Endodermal cell (in vitro differentiated cells): ENCODE results near the gene R3HCC1L. TPM values are rescaled to one million over a fixed set of nuclear protein-coding genes. Genes with fewer than 3 reads are reported as not detected.
"Not testable (repeated sequence)": the region's sequence is repeated elsewhere in the genome, so short reads cannot be mapped to it uniquely, and the experiment has no call there.

Experiments used
- DNase-seq: peaks from one replicate; pipeline ENCODE4 v3.0.0-alpha.2; 2017
- H3K27ac ChIP-seq: 2 replicates; pipeline ENCODE4 v1.5.1; 2013; ENCODE audit warnings: mild to moderate bottlenecking, low read depth, low read length, moderate library complexity
- H3K27me3 ChIP-seq: 2 replicates; pipeline ENCODE4 v1.6.1; 2013; ENCODE audit warnings: mild to moderate bottlenecking, low read length, moderate library complexity; ENCODE audit not compliant: insufficient read depth, control insufficient read depth, poor library complexity, severe bottlenecking
- H3K36me3 ChIP-seq: 2 replicates; pipeline ENCODE4 v1.7.0; 2013; ENCODE audit warnings: mild to moderate bottlenecking, low read length, moderate library complexity; ENCODE audit not compliant: control insufficient read depth, insufficient read depth
- H3K4me1 ChIP-seq: one replicate; pipeline ENCODE4 v1.7.0; 2013; ENCODE audit warnings: low read length; ENCODE audit not compliant: control insufficient read depth, insufficient read depth
- H3K4me3 ChIP-seq: 2 replicates; pipeline ENCODE4 v1.5.1; 2013; ENCODE audit warnings: mild to moderate bottlenecking, low read length, moderate library complexity
- H3K9ac ChIP-seq: 2 replicates; pipeline ENCODE4 v1.6.1; 2013; ENCODE audit warnings: mild to moderate bottlenecking, low read length, moderate library complexity; ENCODE audit not compliant: poor library complexity, severe bottlenecking; ENCODE audit errors: extremely low read depth
- H3K9me3 ChIP-seq: 2 replicates; pipeline ENCODE4 v1.6.1; 2013; ENCODE audit warnings: mild to moderate bottlenecking, low read length, moderate library complexity; ENCODE audit not compliant: control insufficient read depth
- H3K27ac Mint-ChIP-seq: 2 replicates; pipeline ENCODE4 v1.8.0; 2020; ENCODE audit warnings: mixed read lengths
- H3K27me3 Mint-ChIP-seq: 2 replicates; pipeline ENCODE4 v1.8.0; 2021; ENCODE audit warnings: mild to moderate bottlenecking, mixed read lengths; ENCODE audit not compliant: insufficient read depth
- H3K36me3 Mint-ChIP-seq: 2 replicates; pipeline ENCODE4 v1.8.0; 2020; ENCODE audit warnings: low read depth, mixed read lengths
- H3K4me1 Mint-ChIP-seq: 2 replicates; pipeline ENCODE4 v1.8.0; 2020; ENCODE audit warnings: mixed read lengths
- H3K4me3 Mint-ChIP-seq: 2 replicates; pipeline ENCODE4 v1.8.0; 2020; ENCODE audit warnings: mild to moderate bottlenecking, moderate library complexity, mixed read lengths
- H3K9me3 Mint-ChIP-seq: 2 replicates; pipeline ENCODE4 v1.8.0; 2020; ENCODE audit warnings: mild to moderate bottlenecking, mixed read lengths
- WGBS, 2 experiments: methylation state at CpG; one replicate each; pipeline versions ENCODE4 v1.1.5 to v1.1.7; 2013; ENCODE audit warnings: missing lambda C conversion rate in 2 of 2, mixed read lengths in 1 of 2; ENCODE audit not compliant: insufficient coverage in 1 of 2, insufficient read length in 1 of 2; 5-methylcytosine and 5-hydroxymethylcytosine counted together
- total RNA-seq, 2 donors: library from RNA; stranded (reverse); fragmentation: NEBNext Ultra II Directional in 1 of 2; extraction: Animal tissue kit (Norgen Biotek cat#: 25700) in 1 of 2; gene quantifications; 2 replicates in 1 of 2; 3 replicates in 1 of 2; pipeline ENCODE4 v1.2.1, GENCODE V29; 2021
- TF ChIP-seq, protein P1 (sequence below): fragments of 200-600 bp; sonication (generic); conservative IDR thresholded peaks from 2 replicates; pipeline ENCODE4 v1.5.0; 2021; ENCODE audit warnings: antibody characterized with exemption, mild to moderate bottlenecking

Gene R3HCC1L
- total RNA-seq, 2 donors from 2014 or later: 16.1 to 18.1 TPM

DNA sequence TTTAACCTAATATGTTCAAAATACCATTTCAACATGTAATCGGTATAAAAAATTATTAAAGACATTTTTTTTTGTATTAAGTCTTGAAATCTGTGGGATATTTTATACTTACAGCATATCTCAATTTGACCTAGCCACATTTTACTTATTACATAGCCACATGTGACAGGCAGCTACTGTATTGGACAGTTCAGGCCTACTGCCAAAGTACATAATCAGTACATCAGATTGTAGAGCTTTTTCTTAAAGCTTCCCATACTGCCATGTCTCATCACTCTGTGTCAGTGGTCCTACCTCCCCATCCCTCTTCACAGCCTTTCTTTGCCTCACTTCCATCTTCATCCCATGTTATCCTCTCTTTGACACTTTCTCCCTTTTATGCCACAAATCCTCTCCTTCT is 90.5 kb downstream of the R3HCC1L start:
- Histone ChIP-seq H3K9ac (no peak overlapping the region), H3K27me3 (no peaks in the 10 kb centered on the region), H3K4me3 (no peak overlapping the region), H3K4me1 (no peaks in the 10 kb centered on the region), H3K27ac (no peak overlapping the region), H3K36me3 (no peaks in the 10 kb centered on the region), H3K9me3 (peaks cover 9% of the 10 kb centered on the region)
- WGBS, 2 experiments: no CpG with 5 or more reads among the region's 1 CpG
- TF ChIP-seq, protein P1, sequence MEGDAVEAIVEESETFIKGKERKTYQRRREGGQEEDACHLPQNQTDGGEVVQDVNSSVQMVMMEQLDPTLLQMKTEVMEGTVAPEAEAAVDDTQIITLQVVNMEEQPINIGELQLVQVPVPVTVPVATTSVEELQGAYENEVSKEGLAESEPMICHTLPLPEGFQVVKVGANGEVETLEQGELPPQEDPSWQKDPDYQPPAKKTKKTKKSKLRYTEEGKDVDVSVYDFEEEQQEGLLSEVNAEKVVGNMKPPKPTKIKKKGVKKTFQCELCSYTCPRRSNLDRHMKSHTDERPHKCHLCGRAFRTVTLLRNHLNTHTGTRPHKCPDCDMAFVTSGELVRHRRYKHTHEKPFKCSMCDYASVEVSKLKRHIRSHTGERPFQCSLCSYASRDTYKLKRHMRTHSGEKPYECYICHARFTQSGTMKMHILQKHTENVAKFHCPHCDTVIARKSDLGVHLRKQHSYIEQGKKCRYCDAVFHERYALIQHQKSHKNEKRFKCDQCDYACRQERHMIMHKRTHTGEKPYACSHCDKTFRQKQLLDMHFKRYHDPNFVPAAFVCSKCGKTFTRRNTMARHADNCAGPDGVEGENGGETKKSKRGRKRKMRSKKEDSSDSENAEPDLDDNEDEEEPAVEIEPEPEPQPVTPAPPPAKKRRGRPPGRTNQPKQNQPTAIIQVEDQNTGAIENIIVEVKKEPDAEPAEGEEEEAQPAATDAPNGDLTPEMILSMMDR: no peak
- DNase-seq: no peak
- H3K9me3 Mint-ChIP-seq: peaks cover 21% of the 10 kb centered on the region
- H3K27ac Mint-ChIP-seq: no peak overlapping the region
- H3K4me1 Mint-ChIP-seq: no peaks in the 10 kb centered on the region
- no peak overlapping the region for H3K4me3 Mint-ChIP-seq
- no peaks in the 10 kb centered on the region for H3K27me3 Mint-ChIP-seq
- peaks cover 14% of the 10 kb centered on the region for H3K36me3 Mint-ChIP-seq

DNA sequence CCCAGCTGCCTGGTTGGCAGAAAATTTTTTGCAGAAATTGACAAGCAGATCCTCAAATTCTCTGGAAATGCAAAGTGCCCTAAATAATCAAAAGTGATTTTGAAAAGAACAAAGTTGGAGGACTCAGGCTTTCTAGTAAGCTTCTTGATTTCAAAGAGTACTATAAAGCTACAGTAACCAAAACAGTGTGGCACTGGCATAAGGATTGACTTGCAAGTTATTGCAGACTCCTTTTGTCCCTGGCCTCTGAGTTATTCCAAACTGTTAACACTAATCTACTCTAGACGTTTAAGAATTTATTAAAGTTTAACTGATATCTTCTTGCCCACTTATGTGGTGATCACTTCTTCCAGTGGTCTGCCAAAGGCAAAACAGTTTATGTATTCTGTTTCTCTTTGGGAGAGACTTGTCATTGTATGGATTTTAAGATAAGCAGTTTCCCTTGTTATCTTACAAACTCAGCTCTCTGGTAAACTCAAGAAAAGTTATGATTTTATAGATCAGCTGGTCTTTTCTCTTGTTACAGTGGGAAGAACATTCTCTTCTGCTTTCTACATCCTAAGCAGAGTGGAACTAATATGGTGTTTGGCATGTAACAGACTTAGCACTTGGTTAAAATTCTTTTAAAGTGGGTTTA is 92.2 kb downstream of the R3HCC1L start:
- Histone ChIP-seq H3K36me3 (no peaks in the 10 kb centered on the region), H3K9me3 (peaks cover 9% of the 10 kb centered on the region), H3K9ac (no peak overlapping the region), H3K27me3 (no peaks in the 10 kb centered on the region), H3K4me1 (no peaks in the 10 kb centered on the region), H3K4me3 (no peak overlapping the region), H3K27ac (no peak overlapping the region)
- H3K4me1 Mint-ChIP-seq: no peaks in the 10 kb centered on the region
- no peak overlapping the region for H3K4me3 Mint-ChIP-seq
- 80 to 100% methylated on average over 1 of the region's 1 CpG for WGBS, 2 experiments
- TF ChIP-seq, protein P1: no peak
- H3K9me3 Mint-ChIP-seq: peaks cover 18% of the 10 kb centered on the region
- no peaks in the 10 kb centered on the region for H3K27me3 Mint-ChIP-seq
- H3K27ac Mint-ChIP-seq: no peak overlapping the region
- DNase-seq: no peak
- H3K36me3 Mint-ChIP-seq: peaks cover 19% of the 10 kb centered on the region

DNA sequence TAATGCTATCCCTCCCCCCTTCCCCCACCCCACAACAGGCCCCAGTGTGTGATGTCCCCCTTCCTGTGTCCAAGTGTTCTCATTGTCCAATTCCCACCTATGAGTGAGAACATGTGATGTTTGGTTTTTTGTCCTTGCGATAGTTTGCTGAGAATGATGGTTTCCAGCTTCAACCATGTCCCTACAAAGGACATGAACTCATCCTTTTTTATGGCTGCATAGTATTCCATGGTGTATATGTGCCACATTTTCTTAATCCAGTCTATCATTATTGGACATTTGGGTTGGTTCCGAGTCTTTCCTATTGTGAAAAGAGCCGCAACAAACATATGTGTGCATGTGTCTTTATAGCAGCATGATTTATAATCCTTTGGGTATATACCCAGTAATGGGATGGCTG is 93.3 kb downstream of the R3HCC1L start:
- not testable (repeated sequence) for H3K9ac ChIP-seq, DNase-seq, H3K4me3 Mint-ChIP-seq, H3K4me3 ChIP-seq, H3K36me3 ChIP-seq, H3K27me3 Mint-ChIP-seq, H3K4me1 ChIP-seq, H3K4me1 Mint-ChIP-seq, H3K27ac ChIP-seq, H3K27ac Mint-ChIP-seq, H3K27me3 ChIP-seq, H3K9me3 ChIP-seq
- 94% methylated on average over 2 of the region's 3 CpGs; no CpG with 5 or more reads in 1 of the 2 experiments for WGBS, 2 experiments
- H3K9me3 Mint-ChIP-seq: peaks cover 18% of the 10 kb centered on the region
- H3K36me3 Mint-ChIP-seq: peaks cover 22% of the 10 kb centered on the region

DNA sequence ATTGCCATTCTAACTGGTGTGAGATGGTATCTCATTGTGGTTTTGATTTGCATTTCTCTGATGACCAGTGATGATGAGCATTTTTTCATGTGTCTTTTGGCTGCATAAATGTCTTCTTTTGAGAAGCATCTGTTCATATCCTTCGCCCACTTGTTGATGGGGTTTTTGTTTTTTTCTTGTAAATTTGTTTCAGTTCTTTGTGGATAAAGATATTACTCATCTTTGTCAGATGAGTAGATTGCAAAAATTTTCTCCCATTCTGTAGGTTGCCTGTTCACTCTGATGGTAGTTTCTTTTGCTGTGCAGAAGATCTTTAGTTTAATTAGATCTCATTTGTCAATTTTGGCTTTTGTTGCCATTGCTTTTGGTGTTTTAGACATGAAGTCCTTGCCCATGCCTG is 93.8 kb downstream of the R3HCC1L start:
- H3K27ac ChIP-seq, H3K36me3 ChIP-seq, H3K9ac ChIP-seq, H3K27me3 ChIP-seq, DNase-seq, H3K4me3 Mint-ChIP-seq, H3K4me3 ChIP-seq, H3K4me1 ChIP-seq, H3K4me1 Mint-ChIP-seq, H3K27me3 Mint-ChIP-seq, H3K9me3 ChIP-seq, H3K27ac Mint-ChIP-seq: not testable (repeated sequence)
- H3K36me3 Mint-ChIP-seq: peaks cover 22% of the 10 kb centered on the region
- WGBS, 2 experiments: 100% methylated on average over 1 of the region's 1 CpG; no CpG with 5 or more reads in 1 of the 2 experiments
- H3K9me3 Mint-ChIP-seq: peaks cover 18% of the 10 kb centered on the region
